HG02798 (cell line): ENCODE results near the gene TOX3.

Source experiments
- ATAC-seq: cut with Tn5 transposase; IDR thresholded peaks from one replicate; pipeline ENCODE4 v1.9.1; 2021; ENCODE audit warnings: mild to moderate bottlenecking; ENCODE audit not compliant: unreplicated experiment, poor library complexity

TOX3 gene

DNA sequence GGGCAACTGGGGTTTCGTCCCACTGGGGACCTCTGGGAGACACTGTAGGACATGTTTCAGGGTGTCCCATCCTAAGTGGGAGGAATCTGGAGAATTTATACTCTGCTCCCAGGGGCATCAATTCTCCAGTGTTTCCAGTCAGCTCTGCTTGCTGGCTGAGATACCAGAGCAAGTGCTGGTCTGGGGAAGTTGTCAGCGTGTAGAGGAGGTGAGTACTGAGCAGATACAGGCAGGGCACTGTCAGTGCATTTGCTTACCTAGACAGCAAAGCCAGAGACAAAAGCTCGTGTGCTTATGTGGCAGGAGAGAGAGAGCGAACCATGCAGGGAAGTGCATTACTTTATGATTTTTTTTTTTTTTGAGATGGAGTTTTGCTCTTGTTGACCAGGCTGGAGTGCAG lies 20.2 kb upstream of the TOX3 start:
- no peak for ATAC-seq

DNA sequence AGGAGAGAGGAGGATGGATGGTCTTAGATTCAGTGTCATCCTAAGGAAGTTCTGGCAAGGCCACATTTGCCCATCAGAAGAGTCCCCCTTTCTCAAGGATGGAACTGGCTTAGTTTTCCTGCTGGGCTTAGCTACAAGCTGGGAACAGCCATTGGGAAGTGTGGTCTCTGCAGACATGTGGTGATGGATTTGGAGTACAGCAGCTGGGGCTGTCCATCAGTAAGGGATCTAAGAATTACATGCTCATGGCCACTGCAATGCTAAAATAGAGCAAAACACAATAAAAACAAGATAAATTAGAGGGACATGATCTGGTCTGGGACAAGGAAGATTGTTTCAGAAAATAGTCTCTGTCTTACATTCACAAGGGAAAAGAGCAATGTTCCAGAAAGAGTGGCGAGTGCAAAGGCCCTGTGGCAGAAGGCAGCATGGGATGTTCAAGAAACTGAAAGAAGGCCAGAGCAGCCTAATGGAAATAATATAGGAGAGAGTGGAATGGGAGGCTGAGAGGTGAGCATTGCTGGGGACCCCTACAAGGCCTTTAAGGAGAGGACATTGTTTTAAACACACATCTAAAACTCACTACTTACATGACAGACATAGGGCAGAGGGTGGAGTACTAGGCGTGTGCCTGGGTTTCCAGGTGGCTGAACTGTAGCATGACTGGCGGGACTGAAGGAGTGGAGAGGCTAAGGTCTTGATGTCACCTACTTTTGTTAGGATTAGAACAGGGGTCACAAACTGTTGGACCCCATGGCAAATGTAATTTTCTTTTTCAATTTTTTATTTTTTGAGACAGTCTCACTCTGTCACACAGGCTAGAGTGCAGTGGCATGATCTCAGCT lies 17.0 kb upstream of the TOX3 start:
- no peak for ATAC-seq

- no peak for ATAC-seq
Observed at GRCh38 chr16:52562770-52563169, 15.8 kb upstream of the TOX3 start.

GRCh38 chr16:52561910-52562741 lies 15.2 kb upstream of the TOX3 start:
- ATAC-seq = no peak

DNA sequence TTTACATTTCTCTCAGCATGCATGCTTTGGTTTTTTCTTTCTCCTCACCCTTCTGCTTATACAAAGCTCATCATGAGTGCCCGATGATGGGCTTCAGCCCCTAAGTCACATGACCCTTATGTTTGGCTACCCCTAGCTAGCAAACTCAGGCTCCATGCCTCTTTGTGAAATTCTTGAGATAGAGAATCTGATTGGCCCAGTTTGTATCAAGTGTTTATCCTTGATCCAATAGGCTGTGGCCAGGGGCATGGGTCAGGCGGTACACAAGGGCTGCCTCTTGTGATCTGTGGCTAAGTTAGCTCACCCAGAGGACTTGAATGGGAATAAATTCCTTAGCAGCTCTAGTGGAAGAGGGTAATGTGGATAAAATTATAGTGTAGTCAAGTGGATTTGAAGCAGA lies 11.5 kb upstream of the TOX3 start:
- no peak for ATAC-seq

DNA sequence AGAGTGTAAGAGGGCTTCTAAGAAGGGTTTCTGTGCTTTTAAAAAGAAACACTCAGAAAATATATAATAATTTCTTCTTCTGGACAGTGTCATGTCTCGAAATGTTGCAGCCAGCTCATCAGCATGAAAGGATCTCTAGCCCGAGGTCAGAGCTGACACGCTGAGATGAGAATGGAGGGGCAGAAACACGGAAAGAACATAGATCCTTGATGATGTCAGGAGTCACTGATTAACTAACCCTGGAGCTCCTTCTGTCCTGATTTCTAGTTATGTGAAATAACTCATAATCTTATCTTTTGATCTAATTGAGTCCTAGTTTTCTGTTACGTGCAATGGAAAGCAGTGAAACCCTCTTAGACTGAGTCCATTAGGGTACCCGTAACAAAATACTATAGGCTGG lies 10.3 kb upstream of the TOX3 start:
- ATAC-seq = no peak

DNA sequence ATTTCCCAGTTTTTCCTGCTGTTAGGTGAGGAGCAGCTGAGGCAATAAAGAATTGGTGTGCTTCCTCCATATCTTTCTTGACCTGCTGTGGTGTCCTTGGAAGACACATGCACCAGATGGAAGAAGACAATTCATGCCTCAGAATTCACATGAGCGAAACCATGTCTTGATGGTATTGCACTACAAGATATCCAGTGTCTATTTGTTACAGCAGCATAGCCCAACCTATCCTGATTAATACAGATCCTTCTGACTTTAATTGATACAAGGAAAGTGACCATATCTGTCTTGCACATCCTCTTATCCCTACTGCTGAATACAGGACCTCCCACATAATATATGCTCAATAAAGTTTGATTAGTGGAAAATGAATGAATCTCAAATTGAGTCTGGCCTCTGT lies 9.1 kb upstream of the TOX3 start:
- ATAC-seq = no peak

- no peak for ATAC-seq
Observed at GRCh38 chr16:52555572-52555971, 8.6 kb upstream of the TOX3 start.

- ATAC-seq = no peak
Observed at GRCh38 chr16:52554334-52554733, 7.4 kb upstream of the TOX3 start.

GRCh38 chr16:52553322-52553721 lies 6.4 kb upstream of the TOX3 start:
- ATAC-seq = no peak

GRCh38 chr16:52552643-52553042 lies 5.7 kb upstream of the TOX3 start:
- ATAC-seq = no peak

DNA sequence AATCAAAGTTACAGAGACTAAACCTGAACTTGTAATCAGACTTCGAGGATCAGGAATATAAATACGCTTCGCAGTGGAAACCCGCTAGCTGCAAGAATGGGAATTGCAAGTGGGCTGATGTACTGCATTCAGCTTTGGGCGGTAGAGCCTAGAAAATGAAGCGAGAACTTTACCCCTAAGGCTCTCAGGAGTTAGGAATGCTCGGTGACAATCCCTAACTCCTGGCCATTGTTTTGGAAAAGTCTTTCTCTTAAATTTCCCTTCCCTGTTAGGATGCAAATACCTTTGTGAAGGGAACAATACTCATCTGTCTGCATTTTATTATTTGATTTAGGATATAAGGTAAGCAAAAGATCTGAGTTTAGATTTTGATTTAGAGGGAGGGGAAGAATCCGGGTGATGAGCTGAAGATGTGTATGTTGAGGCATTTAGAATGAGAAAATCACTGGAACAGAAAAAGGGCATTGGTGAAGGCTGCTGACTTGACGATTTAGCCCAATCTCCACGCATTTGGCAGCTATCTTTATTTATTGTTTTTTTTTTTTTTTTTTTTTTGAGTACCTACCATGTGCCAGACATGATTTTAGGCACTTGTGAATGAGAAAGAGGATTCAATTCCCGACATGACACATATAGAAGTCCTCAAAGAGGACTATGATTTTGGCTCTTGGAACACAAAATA lies 2.2 kb upstream of the TOX3 start:
- ATAC-seq = no peak

GRCh38 chr16:52548261-52549010 lies 1.5 kb upstream of the TOX3 start:
- ATAC-seq = peak; percentile 57

GRCh38 chr16:52547834-52548215 lies 882 bp upstream of the TOX3 start:
- no peak for ATAC-seq

DNA sequence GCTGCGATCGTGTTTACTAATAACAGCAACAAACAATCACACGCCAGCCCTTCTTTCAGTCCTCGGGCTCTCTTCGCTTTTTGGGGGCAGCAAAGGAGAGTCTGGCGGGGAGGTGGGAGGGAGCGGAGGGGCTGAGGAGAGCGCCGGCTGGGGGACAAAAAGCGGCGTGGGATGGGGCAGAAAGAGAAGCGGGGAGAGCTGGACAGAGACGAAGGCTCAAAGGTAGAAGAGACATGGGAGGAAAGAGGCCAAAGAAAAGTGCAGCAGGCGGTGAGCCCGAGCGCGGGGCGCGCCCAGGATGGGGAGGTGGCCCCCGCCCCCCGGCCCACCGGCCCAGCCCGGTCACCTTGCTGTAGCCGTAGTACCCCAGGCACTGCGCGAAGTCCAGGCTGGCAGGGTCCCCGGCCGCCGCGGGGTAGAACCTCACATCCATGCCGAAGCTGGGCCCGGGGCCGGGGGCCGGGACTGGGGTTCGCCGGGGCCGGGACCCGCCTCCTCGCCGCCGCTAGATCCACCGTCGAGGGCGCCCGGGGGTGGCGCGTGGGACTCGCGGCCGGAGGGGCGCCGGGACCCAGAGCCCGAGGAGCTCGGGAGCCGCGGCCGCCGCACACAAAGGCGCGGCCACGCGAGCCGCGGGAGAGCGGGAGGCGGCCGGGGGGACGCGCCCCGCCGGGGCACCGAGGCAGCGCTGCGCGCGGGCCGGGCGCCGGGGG lies 496 bp downstream of the TOX3 start:
- no peak for ATAC-seq

- ATAC-seq = no peak
Observed at GRCh38 chr16:52545898-52546266, 1.1 kb downstream of the TOX3 start.

- no peak for ATAC-seq
Observed at GRCh38 chr16:52545222-52545897, 1.6 kb downstream of the TOX3 start.

- no peak for ATAC-seq
Observed at GRCh38 chr16:52544703-52545102, 2.2 kb downstream of the TOX3 start.

DNA sequence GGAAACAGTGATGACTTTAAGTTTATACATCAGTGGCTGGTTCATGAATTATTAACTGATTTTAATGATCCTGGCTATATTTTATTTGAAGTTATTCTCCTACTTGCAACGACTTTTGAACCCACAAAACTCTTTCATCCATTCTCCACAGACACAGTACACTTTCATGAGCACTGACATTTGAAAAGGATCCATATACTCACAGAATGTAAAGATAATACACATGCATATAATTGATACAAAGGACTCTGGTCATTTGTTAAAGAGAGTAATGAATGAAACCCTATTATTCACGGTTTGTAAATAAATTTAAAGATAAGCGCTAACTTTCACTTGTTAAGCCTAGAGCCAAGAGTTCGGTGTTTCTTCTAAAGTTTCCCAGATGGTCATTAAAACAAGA lies 3.3 kb downstream of the TOX3 start:
- no peak for ATAC-seq
